Stimulated activated naive CD4-positive, alpha-beta T cell (primary cell): ENCODE results near the gene TAF1L.
"Not testable (repeated sequence)": the region's sequence is repeated elsewhere in the genome, so short reads cannot be mapped to it uniquely, and the experiment has no call there.

Experiments
- DNase-seq, 6 experiments: peaks; one replicate each; lab custom pipeline; 2025; lab: John Stamatoyannopoulos, UW

TAF1L gene

GRCh38 chr9:32635362-32635761 is at the start of gene TAF1L:
Gene TAF1L (minus strand): TSS chr9:32635669. CDS start chr9:32635579, 90 bp downstream.
- no peak for DNase-seq

GRCh38 chr9:32681751-32682150 is 46.3 kb upstream of the TAF1L start:
- no peak for DNase-seq

- DNase-seq, result no peak
Observed at GRCh38 chr9:32677931-32678330, 42.5 kb upstream of the TAF1L start.

GRCh38 chr9:32672469-32672868 is 37.0 kb upstream of the TAF1L start:
- no peak for DNase-seq

GRCh38 chr9:32671333-32671732 is 35.9 kb upstream of the TAF1L start:
- DNase-seq, result no peak

GRCh38 chr9:32665101-32665500 is 29.6 kb upstream of the TAF1L start:
- DNase-seq, result no peak

- no peak for DNase-seq
Observed at GRCh38 chr9:32663741-32664140, 28.3 kb upstream of the TAF1L start.

- DNase-seq, result no peak
Observed at GRCh38 chr9:32647671-32648070, 12.2 kb upstream of the TAF1L start.

- DNase-seq, result no peak
Observed at GRCh38 chr9:32644698-32645097, 9.2 kb upstream of the TAF1L start.

GRCh38 chr9:32633151-32633550 is 2.3 kb downstream of the TAF1L start:
- not testable (repeated sequence) for DNase-seq

- no peak for DNase-seq
Observed at GRCh38 chr9:32631991-32632390, 3.5 kb downstream of the TAF1L start.

- no peak for DNase-seq
Observed at GRCh38 chr9:32627394-32627954, 8.0 kb downstream of the TAF1L start.

- DNase-seq, result no peak
Observed at GRCh38 chr9:32625320-32625719, 10.1 kb downstream of the TAF1L start.

- DNase-seq, result no peak
Observed at GRCh38 chr9:32622948-32623347, 12.5 kb downstream of the TAF1L start.

- DNase-seq, result no peak
Observed at GRCh38 chr9:32618261-32618660, 17.2 kb downstream of the TAF1L start.

- DNase-seq, result no peak
Observed at GRCh38 chr9:32606811-32607210, 28.7 kb downstream of the TAF1L start.

GRCh38 chr9:32603914-32604852 is 31.3 kb downstream of the TAF1L start:
- DNase-seq, result no peak

GRCh38 chr9:32599021-32599420 is 36.4 kb downstream of the TAF1L start:
- not testable (repeated sequence) for DNase-seq

- DNase-seq, result no peak
Observed at GRCh38 chr9:32596936-32597335, 38.5 kb downstream of the TAF1L start.

- no peak for DNase-seq
Observed at GRCh38 chr9:32596096-32596865, 39.2 kb downstream of the TAF1L start.

- no peak for DNase-seq
Observed at GRCh38 chr9:32590898-32591297, 44.6 kb downstream of the TAF1L start.

- DNase-seq, result no peak
Observed at GRCh38 chr9:32590476-32590875, 45.0 kb downstream of the TAF1L start.
